HG02588 (cell line): Measurements from ENCODE around the gene RALA.
"Not testable (repeated sequence)": the region's sequence is repeated elsewhere in the genome, so short reads cannot be mapped to it uniquely, and the experiment has no call there.

Source experiments
- ATAC-seq: cut with Tn5 transposase; IDR thresholded peaks from one replicate; pipeline ENCODE4 v1.9.1; 2021; ENCODE audit warnings: mild to moderate bottlenecking, moderate library complexity; ENCODE audit not compliant: unreplicated experiment

The RALA gene

DNA sequence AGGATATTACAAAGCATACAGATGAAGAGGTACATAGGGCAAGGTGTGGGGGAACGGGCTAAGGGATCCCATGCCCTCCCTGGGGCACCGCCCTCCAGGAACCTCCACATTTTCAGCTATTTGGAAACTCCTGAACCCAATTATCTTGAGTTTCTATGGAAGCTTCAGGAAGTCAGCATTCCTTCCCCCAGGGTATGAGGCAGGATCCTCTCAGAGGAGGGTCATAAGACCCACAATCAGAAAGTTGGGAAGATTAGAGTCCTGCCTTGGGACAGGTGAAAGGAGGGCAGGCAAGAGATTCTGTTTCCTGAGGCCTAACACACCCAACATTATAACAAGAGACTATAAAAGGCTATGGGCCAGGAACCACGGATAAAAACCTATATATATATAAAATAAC, 98.0 kb downstream of the RALA start:
- no peak for ATAC-seq

DNA sequence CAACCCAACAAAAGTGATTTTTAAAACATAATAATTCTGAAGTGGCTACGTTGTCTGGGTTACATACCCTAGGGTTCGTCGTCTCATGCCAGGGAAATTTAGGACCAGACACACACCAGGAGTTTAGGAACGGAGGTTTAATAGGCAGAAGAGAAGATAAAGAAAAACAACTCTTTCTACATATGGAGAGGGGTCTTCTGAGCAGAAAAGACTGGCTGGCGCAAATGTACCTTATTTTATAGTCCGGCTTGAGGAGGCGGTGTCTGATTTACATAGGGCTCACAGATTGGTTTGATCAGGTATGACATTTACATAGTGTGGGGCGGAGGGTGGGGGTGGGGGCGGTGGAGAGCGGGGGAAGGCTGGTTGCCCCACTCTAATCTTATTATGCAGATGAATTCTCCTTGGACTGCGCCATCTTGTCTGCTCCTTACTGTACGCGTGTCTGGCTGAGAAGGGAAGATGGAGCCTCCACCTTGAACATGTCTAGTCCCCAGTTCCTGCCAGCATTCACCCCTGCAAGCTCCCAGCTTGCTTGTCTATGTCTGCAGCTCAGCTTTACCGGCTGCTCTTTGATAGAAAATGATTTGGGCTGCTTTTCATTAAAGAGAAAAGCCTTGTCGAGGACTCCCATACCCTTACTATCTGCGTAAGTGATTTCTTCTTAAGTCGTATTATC, 98.7 kb downstream of the RALA start:
- ATAC-seq, result no peak

DNA sequence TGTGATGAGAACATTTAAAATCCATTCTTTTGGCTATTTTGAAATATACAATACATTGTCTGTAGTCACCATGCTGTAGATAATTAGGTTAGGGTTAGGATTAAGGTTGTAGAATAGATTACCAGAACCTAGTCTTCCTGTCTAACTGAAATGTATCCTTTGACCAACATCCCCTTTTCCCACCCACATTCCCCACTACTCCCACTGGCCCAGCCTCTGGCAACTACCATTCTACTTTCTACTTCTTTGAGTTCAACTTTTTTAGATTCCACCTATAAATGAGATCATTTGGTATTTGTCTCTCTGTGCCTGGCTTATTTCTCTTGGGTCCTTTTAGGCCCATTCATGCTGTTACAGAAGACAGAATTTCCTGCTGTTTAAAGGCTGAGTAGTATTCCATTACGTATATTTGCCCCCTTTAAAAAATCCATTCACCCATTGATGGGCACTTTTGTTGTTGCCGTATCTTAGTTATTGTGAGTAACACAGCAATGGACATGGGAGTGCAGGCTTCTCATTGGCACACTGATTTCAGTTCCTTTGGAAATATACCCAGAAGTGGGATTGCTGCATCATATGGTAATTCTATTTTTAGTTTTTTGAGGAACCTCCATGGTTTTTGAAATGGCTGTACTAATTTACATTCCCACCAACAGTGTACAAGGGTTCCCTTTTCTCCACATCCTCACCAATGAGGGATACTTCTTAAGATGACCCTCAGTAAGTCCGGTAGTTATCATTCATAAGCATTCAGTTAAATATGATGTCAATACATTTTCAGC, 104.0 kb downstream of the RALA start:
- no peak for ATAC-seq

DNA sequence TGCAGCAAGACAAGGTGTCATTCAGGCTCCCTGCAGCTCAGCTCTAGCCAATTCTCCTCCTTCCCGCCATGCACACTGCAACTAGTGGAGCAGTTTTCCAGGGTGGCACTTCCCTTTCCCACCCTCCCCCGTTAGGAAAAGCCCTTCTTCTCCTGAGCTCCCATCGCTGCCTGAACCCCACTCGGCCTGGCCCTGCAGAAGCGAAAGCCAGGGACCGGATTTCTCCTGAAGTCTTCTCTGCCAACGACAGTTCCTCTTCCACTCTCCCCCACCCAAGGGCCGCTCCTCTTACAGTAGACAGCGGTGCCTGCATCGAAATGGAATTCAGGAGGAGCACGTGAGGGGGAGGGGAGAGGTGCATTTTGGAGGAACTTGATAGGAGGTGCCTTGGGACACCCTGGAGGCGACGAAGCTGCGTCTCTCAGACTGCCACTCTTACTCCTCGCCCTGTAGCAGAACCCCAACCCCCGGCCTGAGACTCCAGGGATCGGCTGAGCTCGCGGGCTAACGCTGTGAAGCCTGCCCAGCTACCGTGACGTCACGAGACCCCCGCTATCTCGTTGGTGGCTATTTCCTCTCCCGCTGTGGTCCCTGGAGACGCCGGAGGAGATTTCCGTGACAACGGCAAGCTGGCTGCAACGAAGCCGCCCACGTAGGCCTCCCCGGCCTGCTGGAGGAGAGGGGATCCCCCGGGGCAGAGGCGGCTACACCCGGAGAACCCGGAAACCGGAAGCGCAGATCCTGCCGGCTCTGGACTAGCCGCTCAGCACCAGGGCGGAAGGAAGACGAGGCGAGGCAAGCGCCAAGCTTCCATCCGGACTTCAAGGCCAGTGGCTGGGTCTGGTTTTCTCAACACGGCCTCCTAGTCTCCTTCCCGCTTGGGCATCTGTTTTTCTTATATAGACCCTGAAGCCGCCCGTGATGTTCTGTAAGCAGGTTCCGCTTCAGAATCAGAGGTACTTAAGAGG, 109.7 kb downstream of the RALA start:
- ATAC-seq, result peak; percentile 93

DNA sequence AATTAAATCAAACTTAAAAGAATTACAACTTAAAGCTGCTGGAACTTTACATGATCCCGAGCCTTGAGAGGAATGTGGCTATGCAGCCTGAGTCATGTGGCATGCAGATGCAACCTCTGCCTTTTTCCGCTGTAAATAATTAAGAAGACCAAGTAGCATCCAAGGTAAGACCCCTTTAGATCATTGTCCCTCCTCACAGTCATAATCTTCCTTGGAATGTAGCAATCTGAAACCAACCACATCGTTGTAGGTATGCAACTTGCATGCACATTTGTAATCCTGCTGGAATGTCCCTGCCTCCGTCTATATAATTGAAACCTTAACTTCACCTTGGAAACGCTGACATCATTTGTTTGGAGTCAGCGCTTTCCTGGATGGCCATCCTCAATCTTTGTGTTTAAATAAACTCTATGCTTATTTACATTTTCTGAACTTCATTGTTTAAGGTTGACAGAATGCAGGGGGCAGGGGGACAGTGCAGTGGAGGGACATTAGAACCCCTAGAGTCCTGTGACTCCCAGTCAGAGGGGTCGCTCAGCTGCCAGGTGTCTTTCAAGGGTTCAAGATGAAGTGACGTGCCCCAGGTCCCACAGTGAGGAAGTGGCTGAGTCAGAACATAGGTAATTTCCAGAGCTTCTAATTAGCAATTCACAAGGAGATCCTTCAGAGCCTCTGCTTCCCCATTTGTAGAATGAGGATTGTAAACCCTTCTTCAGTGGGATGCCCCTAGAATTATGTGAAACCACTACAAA, 110.7 kb downstream of the RALA start:
- peak; percentile 18 for ATAC-seq

DNA sequence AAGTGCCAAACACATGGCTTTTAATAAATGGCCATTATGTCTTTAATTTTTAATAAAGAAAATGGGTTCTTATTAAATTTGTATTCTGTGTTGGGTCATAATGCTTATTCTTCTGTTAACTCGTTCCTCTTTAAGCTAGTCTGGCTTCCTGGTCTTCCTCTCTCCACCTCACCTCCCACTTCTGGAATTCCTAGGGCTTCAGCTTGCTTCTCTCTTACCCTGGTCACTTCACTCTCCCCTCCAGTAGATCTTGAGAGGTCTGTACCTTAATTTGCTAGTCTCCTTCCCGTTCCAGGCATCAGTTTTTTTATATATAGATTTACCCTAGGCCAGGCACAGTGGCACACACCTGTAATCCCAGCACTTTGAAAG, 111.2 kb downstream of the RALA start:
- no peak for ATAC-seq

DNA sequence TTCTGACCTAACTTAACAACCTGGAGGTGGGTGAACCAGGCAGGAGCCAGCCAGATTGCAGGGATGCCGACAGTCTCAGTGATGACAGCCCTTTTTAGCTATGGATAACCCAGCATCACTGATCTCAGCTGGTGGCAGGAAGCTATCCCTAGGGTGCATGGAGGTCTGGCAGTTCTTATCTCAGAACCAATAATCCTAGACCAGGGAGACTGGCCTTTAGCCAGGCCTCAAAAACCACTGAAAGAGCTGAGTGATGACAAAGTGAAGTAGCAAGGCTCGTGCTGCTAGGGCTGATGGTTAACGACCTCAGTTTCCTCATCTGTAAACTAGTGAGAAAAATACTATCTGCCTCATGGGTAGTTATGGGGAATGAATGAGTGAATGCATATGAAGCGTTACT, 112.5 kb downstream of the RALA start:
- no peak for ATAC-seq

DNA sequence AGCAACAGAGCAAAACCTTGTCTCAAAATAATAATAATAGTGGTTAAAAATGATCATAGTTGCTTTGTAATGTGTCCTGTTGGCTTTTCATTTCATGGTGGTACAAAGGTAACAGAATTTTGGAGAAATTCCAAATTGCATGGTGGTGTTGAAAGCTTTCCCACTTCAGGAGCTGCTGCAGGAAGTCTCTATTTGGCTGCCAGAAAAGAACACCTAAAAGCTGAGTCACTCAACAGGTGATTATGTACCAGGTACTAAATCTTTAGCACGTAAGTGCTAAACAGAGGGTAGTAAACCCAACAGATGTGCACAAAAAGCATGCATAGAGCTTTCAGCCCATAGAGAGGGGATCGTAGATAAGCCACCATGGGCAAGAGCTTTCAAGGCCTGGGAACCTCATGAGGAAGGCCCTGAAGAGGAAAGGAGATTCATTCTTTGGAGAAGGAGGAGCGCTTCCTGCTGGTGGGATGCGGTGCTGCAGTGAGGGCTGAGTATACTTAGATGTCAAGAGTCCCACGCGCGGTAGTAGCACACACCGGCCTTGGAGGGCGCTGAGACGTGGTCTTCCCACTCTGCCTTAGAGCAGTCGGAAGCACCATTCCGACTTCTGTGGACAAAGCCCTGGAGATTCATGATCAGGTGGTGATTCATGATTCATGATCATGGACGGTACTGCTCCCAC, 118.7 kb downstream of the RALA start:
- ATAC-seq, result no peak

DNA sequence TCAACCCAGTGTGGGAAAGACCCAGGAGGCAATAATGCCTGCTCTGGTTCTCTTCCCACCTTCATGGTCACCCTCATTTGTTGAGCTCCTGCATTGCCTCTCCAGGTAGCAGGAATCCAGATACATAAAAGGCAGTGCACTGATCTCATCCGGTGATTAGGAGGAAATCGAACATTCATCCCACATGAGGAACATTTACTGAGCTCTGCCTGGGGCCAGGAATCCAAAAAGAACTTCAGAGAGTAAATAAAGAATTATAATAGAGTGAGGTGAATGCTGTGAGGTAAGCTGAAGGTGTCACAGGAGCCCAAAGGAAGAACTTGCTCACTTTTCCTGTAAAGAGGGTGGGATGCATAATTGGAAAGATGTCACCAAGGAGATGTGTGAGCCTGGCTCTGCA, 121.2 kb downstream of the RALA start:
- no peak for ATAC-seq

DNA sequence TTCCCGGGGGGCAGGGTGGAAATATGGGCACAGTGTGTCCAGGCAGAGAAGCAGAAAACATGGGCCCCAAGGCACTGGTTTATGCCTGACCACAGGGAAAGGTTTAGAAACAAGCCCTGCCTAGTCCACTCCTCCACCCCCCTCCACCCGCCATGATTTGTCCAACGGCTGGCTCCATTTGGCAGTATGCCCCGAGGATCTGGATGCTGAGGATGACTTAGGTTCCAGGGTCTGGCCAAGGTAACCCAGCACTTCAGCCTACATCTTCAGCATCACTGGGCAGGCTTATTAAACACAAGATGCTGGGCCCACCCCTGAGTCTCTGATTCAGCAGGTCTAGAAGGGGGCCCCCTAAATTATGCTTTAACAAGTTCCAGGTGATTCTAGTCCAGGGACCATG, 121.9 kb downstream of the RALA start:
- no peak for ATAC-seq

DNA sequence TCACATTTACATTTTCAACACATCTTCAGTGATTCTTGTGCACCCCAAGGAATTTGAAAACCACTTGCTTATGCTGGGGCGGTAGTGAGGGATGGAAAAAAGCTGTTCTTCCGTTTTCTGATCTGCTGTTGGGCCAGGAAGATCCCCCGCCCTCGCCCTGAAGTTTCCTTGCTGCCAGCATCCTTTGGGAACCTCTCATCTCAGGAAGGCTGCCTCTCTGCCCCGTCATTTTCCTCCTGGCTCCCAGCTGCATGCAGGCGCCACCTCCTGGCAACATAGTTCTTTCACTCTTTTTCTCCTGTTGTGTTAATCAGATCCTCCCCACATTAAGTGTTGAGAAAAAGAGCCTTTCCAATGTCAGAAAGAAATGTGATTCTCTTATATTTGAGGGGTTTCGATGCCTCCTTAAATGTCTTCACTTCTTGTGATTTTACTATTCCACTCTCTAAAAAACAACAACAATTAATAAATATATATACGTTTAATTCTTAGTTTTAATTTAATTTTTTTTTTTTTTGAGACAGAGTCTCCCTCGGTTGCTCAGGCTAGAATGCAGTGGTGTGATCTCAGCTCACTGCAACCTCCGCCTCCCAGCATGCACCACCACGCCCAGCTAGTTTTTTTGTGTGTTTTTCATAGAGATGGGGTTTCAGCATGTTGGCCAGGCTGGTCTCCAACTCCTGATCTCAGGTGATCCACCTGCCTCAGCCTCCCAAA, 122.9 kb downstream of the RALA start:
- ATAC-seq, result no peak

DNA sequence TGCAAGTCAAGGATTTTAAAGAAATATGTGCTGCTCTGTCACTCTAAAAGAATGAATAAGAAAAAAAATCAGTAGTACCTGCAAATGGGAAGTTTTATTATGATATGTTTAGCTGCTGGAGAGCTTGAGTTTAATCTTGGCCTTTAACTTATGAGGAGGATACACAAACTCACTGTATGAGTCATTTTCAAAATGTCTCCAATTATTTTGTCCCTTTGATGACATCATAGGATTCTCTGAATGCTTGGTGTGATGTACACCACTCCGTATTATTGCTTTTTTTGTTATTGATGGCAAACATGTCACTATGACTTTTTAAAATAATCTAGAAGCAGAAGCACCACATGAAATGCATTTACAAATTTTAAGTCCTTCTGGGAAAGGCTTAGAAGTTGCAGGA, 125.8 kb downstream of the RALA start:
- no peak for ATAC-seq

DNA sequence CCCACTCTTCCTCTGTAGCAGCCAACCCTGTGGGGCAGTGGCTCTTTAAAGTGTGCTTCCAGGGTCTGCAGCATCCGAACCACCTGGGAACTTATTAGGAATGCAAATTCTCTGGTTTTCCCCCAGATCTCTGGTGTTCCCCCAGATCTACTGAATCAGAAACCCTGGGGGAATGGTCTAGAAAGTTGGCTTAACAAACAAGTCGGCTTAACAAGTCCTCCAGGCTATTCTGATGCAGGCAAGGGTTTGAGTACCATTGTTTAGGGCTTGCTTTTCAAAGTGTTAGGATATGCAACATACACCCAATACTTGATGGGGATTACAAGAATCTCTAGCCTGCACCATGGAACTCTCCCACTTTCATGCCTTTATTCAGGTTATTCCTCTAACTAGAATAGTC, 126.3 kb downstream of the RALA start:
- no peak for ATAC-seq

DNA sequence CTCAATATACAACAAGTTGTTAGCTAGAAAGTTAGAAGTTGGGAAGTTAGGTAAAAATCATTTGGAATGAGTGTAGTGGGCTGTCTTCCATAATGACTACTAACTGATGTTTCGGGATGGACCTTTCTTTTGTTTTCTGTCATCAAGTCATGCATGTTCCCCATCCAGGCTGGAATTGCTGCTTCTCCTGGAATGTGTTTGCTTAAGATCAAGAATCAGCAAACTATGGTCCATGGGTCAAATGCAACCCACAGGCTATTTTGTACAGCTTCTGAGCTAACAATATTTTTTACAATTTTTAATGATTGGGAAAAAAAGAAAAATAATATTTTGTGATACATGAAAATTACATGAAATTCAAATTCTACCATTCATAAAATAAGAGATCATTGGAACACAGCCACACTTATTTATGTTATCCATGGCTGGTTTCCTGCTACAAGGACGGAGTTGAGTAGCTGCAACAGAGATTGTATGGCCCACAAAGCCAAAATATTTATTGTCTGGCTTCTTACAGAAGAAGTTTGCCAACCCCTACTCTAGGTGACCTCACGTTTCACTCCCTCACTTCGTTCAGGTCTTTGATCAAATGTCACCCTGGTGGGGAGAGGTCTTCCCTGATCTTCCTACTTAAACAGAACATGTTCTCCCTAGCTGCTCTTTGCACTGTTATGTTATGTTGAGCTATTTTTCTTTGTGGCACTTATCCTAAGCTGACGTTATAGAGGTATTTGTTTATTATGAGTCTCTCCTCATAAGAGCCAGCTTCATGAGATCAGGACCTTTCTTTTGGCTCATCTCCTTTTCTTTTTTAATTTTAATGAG, 127.1 kb downstream of the RALA start:
- no peak for ATAC-seq

DNA sequence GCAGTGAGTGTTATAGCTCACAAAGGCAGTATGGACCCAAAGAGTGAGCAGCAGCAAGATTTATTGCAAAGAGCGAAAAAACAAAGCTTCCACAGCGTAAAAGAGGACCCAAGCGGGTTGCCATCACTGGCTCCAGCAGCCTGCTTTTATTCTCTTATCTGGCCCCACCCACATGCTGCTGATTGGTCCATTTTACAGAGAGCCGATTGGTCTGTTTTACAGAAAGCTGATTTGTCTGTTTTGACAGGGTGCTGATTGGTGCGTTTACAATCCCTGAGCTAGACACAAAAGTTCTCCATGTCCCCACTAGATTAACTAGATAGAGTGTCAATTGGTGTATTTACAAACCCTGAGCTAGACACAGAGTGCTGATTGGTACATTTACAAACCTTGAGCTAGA, 129.9 kb downstream of the RALA start:
- ATAC-seq, result not testable (repeated sequence)

DNA sequence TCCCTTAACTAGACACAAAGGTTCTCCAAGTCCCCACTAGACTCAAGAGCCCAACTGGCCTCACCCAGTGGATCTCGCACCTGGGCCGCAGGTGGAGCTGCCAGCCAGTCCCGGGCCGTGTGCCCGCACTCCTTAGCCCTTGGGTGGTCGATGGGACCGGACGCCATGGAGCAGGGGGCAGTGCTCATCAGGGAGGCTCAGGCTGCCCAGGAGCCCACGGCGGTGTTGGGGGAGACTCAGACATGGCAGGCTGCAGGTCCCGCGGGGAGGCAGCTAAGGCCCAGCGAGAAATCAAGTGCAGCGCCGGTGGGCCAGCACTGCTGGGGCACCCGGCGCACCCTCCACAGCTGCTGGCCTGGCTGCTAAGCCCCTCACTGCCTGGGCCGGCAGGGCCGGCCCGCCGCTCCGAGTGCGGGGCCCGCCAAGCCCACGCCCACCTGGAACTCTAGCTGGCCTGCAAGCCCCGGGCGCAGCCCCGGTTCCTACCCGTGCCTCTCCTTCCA, 130.5 kb downstream of the RALA start:
- ATAC-seq, result no peak

DNA sequence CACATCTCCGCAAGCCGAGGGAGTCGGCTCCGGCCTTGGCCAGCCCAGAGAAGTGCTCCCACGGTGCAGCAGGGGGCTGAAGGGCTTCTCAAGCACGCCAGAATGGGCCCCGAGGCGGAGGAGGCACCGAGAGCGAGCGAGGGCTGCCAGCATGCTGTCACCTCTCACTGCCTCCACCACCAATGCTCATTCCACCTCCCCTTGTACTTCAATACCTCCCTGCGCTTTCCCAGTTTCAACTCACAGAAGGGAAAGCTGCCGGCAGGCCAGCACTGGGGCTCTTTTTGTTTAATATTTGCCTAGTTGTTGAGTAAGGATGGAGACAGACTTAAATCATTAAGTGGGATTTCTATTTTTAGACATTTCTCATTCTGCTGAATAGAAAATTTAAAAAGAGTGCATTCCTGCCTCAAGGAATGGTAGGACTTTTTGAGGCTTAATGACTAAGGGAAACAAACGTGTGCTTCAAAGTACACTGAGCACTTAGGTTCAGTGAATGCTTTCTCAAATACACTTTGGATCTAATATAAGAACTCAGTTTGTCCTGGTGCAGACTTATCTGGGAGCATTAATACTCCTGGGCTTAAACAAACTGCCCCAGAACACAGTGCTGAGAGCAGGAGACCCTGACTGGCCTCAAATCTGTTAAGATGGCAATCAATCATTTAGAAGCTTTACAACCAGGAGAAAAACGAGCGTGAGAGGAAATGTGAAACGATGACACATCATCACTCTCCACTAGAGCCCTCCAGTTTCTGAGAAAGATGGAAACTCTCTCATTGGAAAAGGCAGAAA, 131.2 kb downstream of the RALA start:
- ATAC-seq, result no peak

DNA sequence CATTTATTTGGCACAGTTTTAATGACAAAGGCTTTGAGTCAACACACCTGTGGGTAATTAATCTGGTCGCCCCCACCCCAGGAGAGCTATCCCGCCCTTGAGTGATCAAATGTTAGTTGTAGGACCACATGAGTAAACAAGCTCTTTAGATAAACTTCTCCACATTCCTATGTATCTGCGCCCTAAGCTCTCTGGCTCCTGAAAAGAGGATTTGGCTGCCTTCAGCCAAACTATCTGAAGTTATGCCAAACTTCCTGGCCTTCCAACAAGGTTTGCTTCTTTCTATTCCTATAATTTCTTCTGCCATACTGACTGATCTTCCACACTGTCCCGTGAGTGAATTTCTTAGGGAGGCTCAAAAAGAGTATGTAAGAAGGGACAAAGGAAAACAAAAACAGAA, 134.2 kb downstream of the RALA start:
- no peak for ATAC-seq
